NCI-H345 treated with DMSO at 0.1 percent for 48 hours (cell line): ENCODE measurements around the gene OR10Z1.

Experiments used
- DNase-seq: peaks from one replicate; lab custom pipeline; 2025; ENCODE audit not compliant: unreplicated experiment; lab: John Stamatoyannopoulos, UW

OR10Z1 gene

GRCh38 chr1:158604968-158605367 is at the start of gene OR10Z1:
OR10Z1 (plus strand) TSS chr1:158605268; CDS start chr1:158606439, 1,171 bp downstream.
- DNase-seq, result no peak

GRCh38 chr1:158559696-158560095 is 45.4 kb upstream of the OR10Z1 start:
- DNase-seq, result no peak

GRCh38 chr1:158563853-158564252 is 41.2 kb upstream of the OR10Z1 start:
- DNase-seq, result no peak

- no peak for DNase-seq
Observed at GRCh38 chr1:158564608-158565007, 40.5 kb upstream of the OR10Z1 start.

- DNase-seq, result no peak
Observed at GRCh38 chr1:158570480-158570879, 34.6 kb upstream of the OR10Z1 start, which contains the start of gene OR6P1. OR6P1 (minus strand) TSS chr1:158570580; CDS start chr1:158563604, 6,976 bp downstream.

GRCh38 chr1:158572226-158572625 is 32.8 kb upstream of the OR10Z1 start:
- no peak for DNase-seq

- DNase-seq, result no peak
Observed at GRCh38 chr1:158577561-158577960, 27.5 kb upstream of the OR10Z1 start.

- DNase-seq, result no peak
Observed at GRCh38 chr1:158579733-158580132, 25.3 kb upstream of the OR10Z1 start, which contains the start of gene OR10X1. OR10X1 (minus strand) TSS chr1:158579899; CDS start chr1:158579899, 0 bp downstream.

- no peak for DNase-seq
Observed at GRCh38 chr1:158583962-158584361, 21.1 kb upstream of the OR10Z1 start.

- no peak for DNase-seq
Observed at GRCh38 chr1:158586942-158587341, 18.1 kb upstream of the OR10Z1 start.

GRCh38 chr1:158600735-158601134 is 4.3 kb upstream of the OR10Z1 start:
- DNase-seq, result no peak

- DNase-seq, result no peak
Observed at GRCh38 chr1:158607296-158607695, 2.2 kb downstream of the OR10Z1 start.

GRCh38 chr1:158611916-158612315 is 6.8 kb downstream of the OR10Z1 start:
- no peak for DNase-seq

GRCh38 chr1:158613764-158614163 is 8.7 kb downstream of the OR10Z1 start:
- DNase-seq, result no peak

GRCh38 chr1:158638146-158638545 is 33.1 kb downstream of the OR10Z1 start:
- DNase-seq, result no peak

GRCh38 chr1:158638904-158639303 is 33.8 kb downstream of the OR10Z1 start:
- no peak for DNase-seq

GRCh38 chr1:158644449-158644848 is 39.4 kb downstream of the OR10Z1 start:
- DNase-seq, result no peak

- DNase-seq, result no peak
Observed at GRCh38 chr1:158646465-158646864, 41.4 kb downstream of the OR10Z1 start.

- no peak for DNase-seq
Observed at GRCh38 chr1:158649052-158649451, 44.0 kb downstream of the OR10Z1 start.

- DNase-seq, result no peak
Observed at GRCh38 chr1:158652721-158653334, 47.8 kb downstream of the OR10Z1 start.

GRCh38 chr1:158654086-158654485 is 49.0 kb downstream of the OR10Z1 start:
- DNase-seq, result no peak

- DNase-seq, result no peak
Observed at GRCh38 chr1:158654571-158654970, 49.5 kb downstream of the OR10Z1 start.
